Dermis microvascular lymphatic vessel endothelial cell (primary cell): ENCODE measurements around the gene DGLUCY. TPM values are rescaled to one million over a fixed set of nuclear protein-coding genes. Genes with fewer than 3 reads are reported as not detected.
"Not testable (repeated sequence)": the region's sequence is repeated elsewhere in the genome, so short reads cannot be mapped to it uniquely, and the experiment has no call there.

Experiments
- DNase-seq, 2 donors: peaks; one replicate each; pipeline versions ENCODE4 v3.0.0 to v3.0.0-alpha.2; 2010; ENCODE audit warnings: low read depth in 2 of 2
- total RNA-seq: library from RNA; depleted of rRNA; stranded (reverse); fragments of >200 nt; gene quantifications from 2 replicates; pipeline ENCODE4 v1.2.1, GENCODE V29; 2014

Gene DGLUCY
- total RNA-seq, 1 donor from 2014 or later, result 33.9 TPM

DNA sequence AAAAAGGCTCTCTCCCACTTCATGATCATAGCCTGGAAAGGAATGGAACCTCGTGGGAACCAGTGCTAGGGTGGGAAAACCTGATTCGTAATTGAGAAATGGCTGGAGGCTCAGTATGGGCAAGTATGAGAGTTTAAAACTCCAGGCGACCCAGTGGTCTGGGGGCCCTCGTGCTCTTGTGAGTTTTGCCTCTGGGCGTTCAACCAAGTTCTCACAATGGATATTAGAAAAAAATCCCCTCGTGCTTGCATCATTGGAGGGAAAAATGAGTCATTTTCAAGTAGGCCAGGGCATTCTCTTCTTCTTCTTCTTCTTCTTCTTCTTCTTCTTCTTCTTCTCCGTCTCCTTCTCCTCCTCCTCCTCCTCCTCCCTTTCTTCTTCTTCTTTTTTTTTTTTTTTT, 91.6 kb downstream of the DGLUCY start:
- DNase-seq, result no peak

DNA sequence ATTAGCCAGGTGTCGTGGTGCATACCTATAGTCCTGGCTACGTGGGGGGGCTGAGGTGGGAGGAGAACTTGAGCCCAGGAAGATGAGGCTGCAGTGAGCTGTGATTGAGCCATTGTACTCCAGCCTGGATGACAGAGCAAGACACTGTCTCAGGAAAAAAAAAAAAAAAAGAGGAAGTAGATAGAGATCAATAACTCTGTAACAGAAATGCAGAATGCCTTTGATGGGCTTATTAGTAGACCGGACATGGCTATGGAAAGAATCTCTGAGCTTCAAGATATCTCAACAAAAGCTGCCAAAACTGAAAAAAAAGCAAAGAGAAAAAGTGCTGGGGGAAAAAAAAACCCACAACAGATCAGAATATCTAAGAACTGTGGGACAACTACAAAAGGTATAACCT, 93.1 kb downstream of the DGLUCY start:
- DNase-seq, result no peak

DNA sequence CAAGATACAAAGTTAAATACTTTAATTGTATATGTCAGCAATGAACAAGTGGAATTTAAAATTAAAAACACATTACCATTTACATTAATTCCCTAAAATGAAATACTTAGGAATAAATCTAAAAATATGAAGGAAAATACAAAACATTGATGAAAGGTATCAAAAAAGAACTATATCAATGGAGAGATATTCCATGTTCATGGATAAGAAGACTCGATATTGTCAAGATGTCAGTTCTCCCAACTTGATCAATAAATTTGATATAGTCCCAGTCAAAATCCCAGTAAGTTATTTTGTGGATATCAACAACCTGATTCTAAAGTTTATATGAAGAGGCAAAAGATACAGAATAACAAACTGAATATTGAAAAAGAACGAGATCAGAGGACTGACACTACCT, 97.1 kb downstream of the DGLUCY start:
- DNase-seq, result no peak

DNA sequence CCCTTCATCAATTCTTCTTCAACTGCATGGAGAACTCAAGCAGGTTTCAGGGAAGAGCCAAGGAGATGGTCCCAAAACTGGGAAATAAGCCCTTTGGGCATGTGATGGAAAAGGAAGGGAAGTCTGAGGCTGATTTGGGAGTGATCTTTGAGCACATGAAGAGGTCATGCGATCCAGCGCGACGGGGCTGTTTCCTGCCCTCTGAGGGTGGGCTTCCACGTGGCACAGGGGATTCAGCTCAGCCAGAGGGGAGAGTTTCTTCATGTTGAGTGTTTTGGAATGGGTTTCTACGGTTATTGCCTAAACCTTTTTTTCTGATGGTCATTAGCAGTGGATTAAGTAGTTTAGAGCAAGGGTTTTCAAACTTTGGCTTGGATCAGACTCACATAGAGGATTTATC, 100.4 kb downstream of the DGLUCY start:
- DNase-seq, result no peak

- no peak for DNase-seq
Measured at GRCh38 chr14:91215381-91215780, 101.5 kb downstream of the DGLUCY start.

- DNase-seq, result no peak
Measured at GRCh38 chr14:91216731-91217226, 102.9 kb downstream of the DGLUCY start.

- DNase-seq, result peak; percentile 73 to 75
Measured at GRCh38 chr14:91218014-91218413, 104.1 kb downstream of the DGLUCY start.

DNA sequence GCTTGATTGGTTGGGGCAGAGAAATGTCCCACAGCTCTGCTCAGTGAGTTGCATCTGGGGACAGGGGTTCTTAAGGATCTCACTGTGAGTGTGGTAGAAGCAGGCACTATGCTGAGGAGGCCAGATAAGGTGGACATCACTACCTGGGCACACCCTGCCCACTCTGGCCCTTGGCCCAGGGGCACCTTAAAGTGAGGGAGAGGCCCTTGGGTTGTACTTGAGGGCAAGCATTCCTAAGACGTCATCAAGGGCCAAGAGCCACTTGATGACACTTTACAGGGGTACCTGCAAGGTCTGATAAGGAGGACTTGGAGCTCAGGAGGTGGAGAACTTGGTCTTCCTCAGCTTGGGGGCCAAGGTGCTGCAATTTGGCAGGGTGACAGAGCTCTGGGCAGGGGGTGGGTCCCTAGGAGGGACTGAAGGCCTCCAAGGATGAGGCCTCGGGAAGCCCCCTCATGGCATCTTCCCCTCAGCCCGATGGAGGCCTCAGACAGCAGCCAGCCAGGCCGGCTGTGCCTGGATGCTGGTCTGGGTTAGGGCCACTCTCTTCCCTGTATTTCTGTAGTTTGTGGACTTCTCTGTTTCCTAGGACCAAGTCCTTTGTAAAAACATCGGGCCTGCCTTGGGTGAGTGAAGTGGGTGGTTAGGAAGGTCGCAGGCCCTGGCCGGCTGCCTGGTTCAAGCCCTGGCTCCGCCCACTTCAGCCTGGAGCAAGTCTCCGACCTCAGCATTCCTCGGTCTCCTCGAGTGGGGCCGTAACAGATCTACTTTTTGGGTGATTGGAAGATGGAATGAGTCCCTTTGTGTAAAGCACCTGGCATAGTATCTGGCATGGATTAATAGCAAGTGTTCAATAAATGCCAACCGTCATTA, 105.9 kb downstream of the DGLUCY start:
- no peak for DNase-seq

GRCh38 chr14:91220581-91221000, 106.7 kb downstream of the DGLUCY start:
- peak in 1 of 2 donors; percentile 48 for DNase-seq

DNA sequence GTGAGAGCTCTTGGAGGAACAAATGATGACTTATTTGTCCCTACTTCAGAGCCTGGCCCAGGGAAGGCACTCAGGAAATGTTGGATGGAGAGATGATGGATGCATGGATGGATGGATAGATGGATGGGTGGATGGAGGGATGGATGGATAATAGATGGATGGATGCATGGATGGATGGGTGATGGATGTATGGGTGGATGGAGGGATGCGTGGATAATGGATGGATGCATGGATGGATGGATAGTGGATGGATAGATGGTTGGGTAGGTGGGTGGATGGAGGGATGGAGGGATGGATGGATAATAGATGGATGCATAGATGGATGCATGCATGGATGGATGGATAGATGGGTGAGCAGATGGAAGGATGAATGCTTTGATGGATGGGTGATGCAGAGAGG, 107.4 kb downstream of the DGLUCY start:
- DNase-seq, result no peak

GRCh38 chr14:91223028-91223783, 109.3 kb downstream of the DGLUCY start:
- DNase-seq, result peak in 1 of 2 donors; percentile 24

- no peak for DNase-seq
Measured at GRCh38 chr14:91225025-91225424, 111.2 kb downstream of the DGLUCY start.

- not testable (repeated sequence) for DNase-seq
Measured at GRCh38 chr14:91226360-91226759, 112.5 kb downstream of the DGLUCY start.

- DNase-seq, result no peak
Measured at GRCh38 chr14:91227183-91227628, 113.3 kb downstream of the DGLUCY start.

DNA sequence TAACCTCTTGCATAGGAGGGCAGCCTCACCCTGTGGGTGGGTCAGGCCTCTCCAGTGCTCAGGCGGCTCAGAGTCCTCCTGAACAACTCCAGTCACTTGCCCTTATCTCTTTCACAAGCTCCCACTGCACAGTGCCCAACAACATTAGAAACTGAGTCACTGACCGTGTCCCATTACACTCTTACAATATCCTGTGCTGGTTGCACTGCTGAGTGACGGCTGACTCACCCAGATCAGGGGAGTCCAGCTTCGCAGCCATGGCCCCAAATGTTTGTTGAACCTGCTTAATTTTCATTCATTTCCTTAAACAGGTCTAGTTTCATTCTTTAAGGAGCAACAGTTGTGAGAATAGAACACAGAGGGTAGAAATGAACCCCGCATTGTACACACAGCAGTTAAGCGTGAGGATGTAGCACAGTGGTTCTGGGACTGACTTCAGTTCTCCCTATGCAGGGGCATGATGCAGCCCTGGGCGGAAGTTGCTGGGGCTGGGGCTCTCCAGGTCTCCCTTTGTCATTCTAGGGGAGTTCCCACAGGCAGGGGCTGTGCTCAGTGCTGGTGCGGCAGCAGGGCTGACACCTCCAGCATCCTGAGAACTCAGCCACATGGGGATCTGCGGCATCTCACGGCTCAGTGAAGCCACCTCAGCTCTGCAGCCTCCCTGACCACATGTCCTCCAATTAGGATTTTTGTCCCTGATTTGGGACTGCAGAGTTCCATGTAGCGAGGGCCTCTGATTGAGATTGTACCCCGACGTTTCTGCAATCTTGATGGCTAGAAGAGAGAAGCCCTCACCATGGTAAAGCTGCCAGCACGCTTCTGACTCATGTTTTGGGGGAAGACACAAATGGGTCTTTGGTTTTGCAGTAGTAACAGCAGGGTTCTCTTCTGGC, 114.5 kb downstream of the DGLUCY start:
- DNase-seq, result peak in 1 of 2 donors; percentile 89

DNA sequence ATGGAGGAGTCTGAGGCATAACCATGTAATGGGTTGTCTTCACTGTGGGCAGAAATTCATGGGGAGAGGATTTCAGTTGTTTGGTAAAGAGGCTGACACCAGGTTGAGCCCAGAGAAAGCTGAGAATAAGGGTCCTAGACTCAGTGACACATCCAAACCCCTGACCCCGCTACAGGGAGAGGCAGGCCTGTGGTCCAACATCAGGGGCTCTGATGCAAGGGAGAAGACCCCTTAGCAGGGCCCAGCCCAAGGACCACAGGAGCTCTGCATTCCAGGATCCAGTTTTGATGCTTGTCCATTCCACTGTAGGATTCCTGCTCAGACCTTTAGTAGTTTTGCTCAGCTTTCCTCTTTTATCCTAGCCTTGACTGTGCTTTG, 115.1 kb downstream of the DGLUCY start:
- no peak for DNase-seq

GRCh38 chr14:91229743-91230200, 115.9 kb downstream of the DGLUCY start:
- no peak for DNase-seq

DNA sequence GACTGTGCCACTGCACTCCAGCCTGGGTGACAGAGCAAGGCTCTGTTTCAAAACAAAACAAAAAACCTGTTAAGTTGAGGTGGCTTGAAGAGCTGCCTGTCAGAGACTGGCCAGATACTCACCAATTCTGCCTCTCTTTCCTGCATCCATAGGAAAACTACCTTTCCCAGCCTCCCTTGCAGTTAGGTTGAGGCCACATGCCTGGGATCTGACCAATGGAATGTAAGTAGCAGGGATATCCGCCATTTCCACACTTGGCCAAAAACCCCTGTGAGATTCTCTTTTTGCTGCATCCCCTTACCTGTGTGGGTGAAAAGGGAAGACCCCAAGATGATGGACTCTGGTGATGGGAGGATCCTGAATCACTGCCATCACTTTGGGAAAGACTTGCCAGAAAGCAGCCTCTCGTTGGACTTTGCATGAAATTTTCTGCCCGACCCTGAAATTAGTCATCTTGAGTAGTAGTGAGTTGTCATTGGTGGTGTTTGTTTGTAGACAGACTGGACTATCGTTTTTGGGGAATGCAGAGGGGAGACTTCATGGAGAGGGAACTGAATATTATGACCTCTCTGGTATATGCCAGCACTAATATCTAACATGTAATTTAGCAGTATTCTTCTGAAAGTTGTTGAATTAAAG, 116.6 kb downstream of the DGLUCY start:
- no peak for DNase-seq

- peak in 1 of 2 donors; percentile 17 for DNase-seq
Measured at GRCh38 chr14:91231446-91231845, 117.6 kb downstream of the DGLUCY start.

DNA sequence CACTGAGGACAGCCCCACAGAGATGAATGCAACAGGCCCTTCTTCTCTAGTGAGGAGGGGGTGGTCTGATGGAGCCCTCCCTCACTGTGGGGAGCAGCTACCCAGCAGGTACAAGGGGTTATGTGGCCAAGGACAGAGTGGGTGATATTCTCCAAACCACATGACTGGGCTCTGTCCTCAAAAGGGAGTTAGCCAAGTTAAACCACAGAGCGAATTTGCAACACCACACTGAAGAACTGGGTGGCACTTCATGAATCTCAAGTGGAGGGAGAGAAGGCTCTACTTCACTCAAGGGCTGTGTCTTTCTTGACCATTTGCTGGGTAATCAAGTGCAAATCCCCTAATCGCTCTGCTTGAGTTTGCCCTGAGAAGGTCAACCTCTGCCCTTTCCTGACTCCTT, 118.2 kb downstream of the DGLUCY start:
- DNase-seq, result no peak

DNA sequence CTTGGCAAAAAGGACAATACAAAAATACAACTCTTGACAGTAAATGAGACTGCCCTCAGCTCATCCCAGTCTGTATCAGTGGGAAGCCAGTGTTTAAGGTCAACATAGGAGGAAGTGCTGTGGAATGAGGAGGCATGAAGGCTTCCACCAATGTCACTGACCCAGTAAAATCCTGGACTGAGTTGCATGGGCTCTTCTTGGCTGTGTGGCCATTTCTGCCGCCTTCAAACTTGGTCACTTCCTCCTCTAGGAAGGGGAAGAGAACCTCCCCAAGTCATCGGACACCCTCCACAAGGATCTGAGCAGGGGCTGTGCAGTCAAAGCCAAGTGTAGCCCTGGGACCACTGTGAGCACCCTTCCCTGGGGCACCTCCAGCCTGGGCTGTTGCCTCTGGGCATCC, 118.7 kb downstream of the DGLUCY start:
- no peak for DNase-seq
